HUES64 (cell line): Measurements from ENCODE around the gene CYB5B.
"Not testable (repeated sequence)": the region's sequence is repeated elsewhere in the genome, so short reads cannot be mapped to it uniquely, and the experiment has no call there.

ENCODE experiments used
- H3K27ac ChIP-seq: 2 replicates; pipeline ENCODE4 v1.7.0; 2013; ENCODE audit warnings: low read depth, low read length, inconsistent platforms
- H3K27me3 ChIP-seq: 2 replicates; pipeline ENCODE4 v1.6.1; 2013; ENCODE audit warnings: mild to moderate bottlenecking, low read length; ENCODE audit not compliant: insufficient read depth
- H3K36me3 ChIP-seq: 2 replicates; pipeline ENCODE4 v1.6.1; 2013; ENCODE audit warnings: mild to moderate bottlenecking, low read length; ENCODE audit not compliant: insufficient read depth
- H3K4me1 ChIP-seq: 2 replicates; pipeline ENCODE4 v1.6.1; 2013; ENCODE audit warnings: mild to moderate bottlenecking, low read length, moderate library complexity; ENCODE audit not compliant: insufficient read depth
- H3K4me3 ChIP-seq: 2 replicates; pipeline ENCODE4 v1.5.1; 2013; ENCODE audit warnings: mild to moderate bottlenecking, low read length, moderate library complexity
- H3K9ac ChIP-seq: 2 replicates; pipeline ENCODE4 v1.6.1; 2013; ENCODE audit warnings: mild to moderate bottlenecking, low read depth, low read length
- H3K9me3 ChIP-seq: 2 replicates; pipeline ENCODE4 v1.6.1; 2013; ENCODE audit warnings: low read depth, low read length; ENCODE audit not compliant: insufficient read depth
- WGBS: fragments of 150-250, 120-280 bp; methylation state at CpG from one replicate; pipeline ENCODE4 v1.1.7; 2013; ENCODE audit warnings: missing lambda C conversion rate; 5-methylcytosine and 5-hydroxymethylcytosine counted together

Gene CYB5B

DNA sequence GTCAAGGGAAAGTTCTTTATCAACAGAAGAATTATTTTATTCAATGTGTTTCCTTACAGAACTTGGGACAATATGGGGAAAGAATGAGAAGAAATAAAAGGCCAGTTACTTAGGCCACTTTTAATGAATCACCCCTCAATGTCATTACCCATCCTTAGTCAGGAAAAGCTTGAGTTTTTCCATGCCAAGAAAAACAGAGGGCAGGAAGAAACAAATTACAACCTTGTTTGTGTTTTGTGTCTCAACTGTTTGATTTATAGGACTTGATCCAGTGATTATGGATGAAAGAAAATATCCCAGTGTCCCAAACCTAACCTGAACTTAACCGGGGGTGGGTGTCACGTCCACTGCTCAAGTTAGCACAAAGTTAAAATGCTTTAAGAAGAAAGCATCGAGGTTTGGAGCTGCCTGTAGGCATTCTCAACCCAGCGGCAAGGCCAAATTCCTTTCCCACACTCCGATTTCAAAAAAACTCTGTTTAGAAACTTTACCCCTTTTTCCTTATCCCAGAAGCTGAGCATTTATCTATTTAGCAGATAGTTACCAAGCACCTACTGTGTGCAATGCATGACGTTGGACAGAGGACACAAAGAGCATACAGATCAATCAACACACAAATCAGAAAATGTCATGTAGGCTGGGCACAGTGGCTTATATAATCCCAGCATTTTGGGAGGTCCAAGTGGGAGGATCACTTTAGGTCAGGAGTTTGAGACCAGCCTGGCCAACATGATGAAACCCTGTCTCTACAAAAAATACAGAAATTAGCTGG is 14.0 kb upstream of the CYB5B start:
- no peaks in the 10 kb centered on the region for H3K9me3 ChIP-seq
- no peaks in the 10 kb centered on the region for H3K4me1 ChIP-seq
- WGBS: 87% methylated on average over 6 of the region's 6 CpGs
- no peaks in the 10 kb centered on the region for H3K36me3 ChIP-seq
- H3K27ac ChIP-seq: no peak overlapping the region
- no peaks in the 10 kb centered on the region for H3K27me3 ChIP-seq
- no peak overlapping the region for H3K4me3 ChIP-seq
- no peak overlapping the region for H3K9ac ChIP-seq

DNA sequence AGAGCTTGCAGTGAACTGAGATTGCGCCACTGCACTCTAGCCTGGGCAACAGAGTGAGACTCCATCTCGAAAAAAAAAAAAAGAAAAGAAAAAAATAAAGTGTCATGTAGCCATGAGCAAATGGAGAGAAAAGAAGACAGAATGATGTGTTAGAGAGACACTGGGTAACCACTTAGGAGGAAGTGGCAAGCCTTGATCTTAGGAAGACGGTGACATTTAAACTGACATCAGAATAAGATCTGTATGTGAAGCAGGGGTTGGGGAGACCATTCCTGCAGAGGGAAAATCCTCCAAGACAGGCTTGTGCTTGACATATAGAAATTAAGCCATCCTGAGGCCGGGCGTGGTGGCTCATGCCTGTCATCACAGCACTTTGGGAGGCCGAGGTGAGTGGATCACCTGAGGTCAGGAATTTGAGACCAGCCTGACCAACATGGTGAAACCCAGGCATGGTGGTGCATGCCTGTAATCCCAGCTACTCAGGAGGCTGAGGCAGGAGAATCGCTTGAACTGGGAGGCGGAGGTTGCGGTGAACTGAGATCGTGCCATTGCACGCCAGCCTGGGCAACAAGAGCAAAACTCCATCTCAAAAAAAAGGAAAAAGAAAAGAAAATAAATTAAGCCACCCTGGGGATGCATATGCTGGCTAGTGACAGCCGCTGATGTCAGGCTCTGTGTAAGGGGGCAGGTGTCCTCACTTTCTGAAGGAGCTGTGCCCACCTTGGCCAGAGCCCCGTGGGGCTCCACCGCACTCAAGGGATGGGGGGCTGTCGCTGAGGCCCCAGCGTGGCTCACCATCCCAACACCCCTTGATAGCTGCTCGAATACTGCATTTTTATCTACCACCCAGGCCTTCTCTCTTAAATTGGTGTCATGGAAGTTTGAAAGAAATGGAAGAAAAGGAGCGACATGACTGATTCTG is 13.1 kb upstream of the CYB5B start:
- Histone ChIP-seq H3K36me3 (no peaks in the 10 kb centered on the region), H3K4me1 (no peaks in the 10 kb centered on the region), H3K9ac (no peak overlapping the region), H3K27me3 (no peaks in the 10 kb centered on the region), H3K4me3 (no peak overlapping the region), H3K9me3 (no peaks in the 10 kb centered on the region), H3K27ac (no peak overlapping the region)
- WGBS: 83% methylated on average over 17 of the region's 18 CpGs

DNA sequence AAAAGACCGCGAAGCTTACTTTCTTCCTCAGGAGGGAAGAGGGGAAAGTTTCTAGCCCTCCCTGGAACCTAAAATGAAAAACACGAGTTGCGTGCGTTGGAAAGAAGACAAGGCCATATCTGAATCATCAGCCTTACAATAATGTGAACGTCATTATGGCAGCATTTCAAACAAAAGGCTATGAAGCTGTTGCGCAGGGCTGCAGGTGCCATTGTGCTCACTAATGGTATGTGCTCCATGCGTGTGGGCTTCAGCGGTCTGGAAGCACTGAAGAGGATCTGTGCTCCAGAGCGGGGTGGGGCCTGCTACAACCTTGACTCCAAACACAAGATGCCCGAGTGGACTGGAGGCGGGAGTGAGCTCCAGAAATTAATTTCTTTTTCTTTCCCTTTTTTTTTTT is 12.1 kb upstream of the CYB5B start:
- no peak overlapping the region for H3K9ac ChIP-seq
- H3K4me1 ChIP-seq: peaks cover 2% of the 10 kb centered on the region; the same call in 1 of the 2 replicates
- no peaks in the 10 kb centered on the region for H3K9me3 ChIP-seq
- H3K4me3 ChIP-seq: no peak overlapping the region
- no peak overlapping the region for H3K27ac ChIP-seq
- H3K27me3 ChIP-seq: no peaks in the 10 kb centered on the region
- 86% methylated on average over 12 of the region's 12 CpGs for WGBS
- H3K36me3 ChIP-seq: no peaks in the 10 kb centered on the region

DNA sequence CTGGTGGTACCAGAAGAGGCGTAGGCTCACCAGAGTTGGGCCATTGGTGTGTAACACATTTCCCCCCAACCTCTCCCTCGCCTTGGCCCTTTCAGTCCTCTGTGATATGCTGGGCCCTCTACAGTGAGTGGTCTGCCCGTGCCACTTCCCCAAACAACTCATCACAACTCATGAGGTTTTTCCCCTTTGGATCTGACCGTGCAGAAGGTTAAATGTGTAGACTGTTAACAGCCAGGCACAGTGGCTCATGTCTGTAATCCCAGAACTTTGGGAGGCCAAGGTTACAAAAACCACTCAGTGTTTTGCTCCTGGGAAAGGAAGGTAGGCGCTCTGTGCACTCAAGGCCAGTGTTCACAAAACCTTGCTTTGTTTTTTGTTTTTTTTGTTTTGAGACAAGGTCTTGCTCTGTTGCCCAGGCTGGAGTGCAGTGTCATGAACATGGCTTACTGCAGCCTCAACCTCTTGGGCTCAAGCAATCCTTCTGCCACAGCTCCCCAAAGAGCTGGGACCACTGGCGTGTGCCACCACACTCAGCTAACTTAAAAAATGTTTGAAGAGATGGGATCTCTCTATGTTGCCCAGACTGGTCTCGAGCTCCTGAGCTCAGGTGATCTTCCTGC is 11.3 kb upstream of the CYB5B start:
- no peaks in the 10 kb centered on the region for H3K27me3 ChIP-seq
- H3K4me3 ChIP-seq: no peak overlapping the region
- WGBS: 91% methylated on average over 7 of the region's 7 CpGs
- H3K36me3 ChIP-seq: no peaks in the 10 kb centered on the region
- H3K4me1 ChIP-seq: peaks cover 11% of the 10 kb centered on the region; the same call in 1 of the 2 replicates
- no peaks in the 10 kb centered on the region for H3K9me3 ChIP-seq
- no peak overlapping the region for H3K9ac ChIP-seq
- H3K27ac ChIP-seq: no peak overlapping the region

DNA sequence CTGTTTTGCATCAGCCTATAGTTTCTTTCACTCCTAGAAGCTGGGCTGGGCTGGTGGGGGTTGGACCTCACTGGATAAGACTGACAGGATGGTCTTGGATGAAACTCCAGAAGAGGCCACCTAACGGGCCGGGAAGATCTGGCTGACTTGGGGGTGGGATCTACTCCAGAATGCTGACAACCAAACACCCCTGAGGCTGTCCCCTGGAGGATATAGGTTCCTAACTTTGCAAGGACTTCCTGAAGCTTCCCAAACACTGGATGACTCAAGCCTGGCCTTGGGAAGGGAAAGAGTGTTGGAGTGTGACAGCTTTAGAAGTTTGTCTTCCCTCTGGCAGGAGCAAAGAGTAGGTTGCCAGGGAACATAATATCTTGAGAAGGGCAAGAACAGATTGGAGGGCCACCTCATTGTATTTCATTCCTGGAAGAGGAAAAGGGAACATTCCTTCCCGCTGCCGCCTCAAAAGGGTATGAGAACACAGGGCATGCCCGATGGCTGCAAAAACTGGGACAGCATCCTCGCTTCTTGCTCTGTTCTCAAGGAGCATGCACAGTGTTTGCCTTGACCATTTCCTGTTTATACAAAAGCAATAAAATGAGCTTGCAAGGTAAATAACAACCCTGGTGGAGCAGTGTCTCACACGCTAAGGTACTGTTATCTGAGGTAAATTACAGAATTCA is 6.8 kb upstream of the CYB5B start:
- WGBS: 63% methylated on average over 7 of the region's 7 CpGs
- Histone ChIP-seq H3K4me3 (no peak overlapping the region), H3K9ac (no peak overlapping the region), H3K4me1 (peaks cover 11% of the 10 kb centered on the region; the same call in 1 of the 2 replicates), H3K9me3 (no peaks in the 10 kb centered on the region), H3K27ac (no peak overlapping the region), H3K27me3 (no peaks in the 10 kb centered on the region), H3K36me3 (no peaks in the 10 kb centered on the region)

DNA sequence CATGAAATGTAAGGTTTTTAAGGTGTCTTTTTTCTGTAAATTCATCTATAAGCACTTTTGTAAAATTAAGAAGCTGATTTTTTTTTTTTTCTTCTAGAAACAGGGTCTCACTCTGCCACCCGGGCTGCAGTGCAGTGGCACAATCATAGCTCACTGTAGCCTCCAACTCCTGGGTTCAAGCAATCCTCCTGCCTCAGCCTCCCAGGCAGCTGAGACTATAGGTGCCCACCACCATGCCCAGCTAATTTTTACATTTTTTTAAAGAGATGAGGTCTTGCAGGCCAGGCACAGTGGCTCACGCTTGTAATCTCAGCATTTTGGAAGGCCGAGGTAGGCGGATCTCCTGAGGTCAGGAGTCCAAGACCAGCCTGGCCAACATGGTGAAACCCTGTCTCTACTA is 4.5 kb upstream of the CYB5B start:
- H3K4me3 ChIP-seq: no peak overlapping the region
- H3K27me3 ChIP-seq: no peaks in the 10 kb centered on the region
- H3K9me3 ChIP-seq: no peaks in the 10 kb centered on the region
- no peak overlapping the region for H3K9ac ChIP-seq
- no peak overlapping the region for H3K27ac ChIP-seq
- peaks cover 11% of the 10 kb centered on the region; the same call in 1 of the 2 replicates for H3K4me1 ChIP-seq
- H3K36me3 ChIP-seq: no peaks in the 10 kb centered on the region
- WGBS: 96% methylated on average over 4 of the region's 4 CpGs

DNA sequence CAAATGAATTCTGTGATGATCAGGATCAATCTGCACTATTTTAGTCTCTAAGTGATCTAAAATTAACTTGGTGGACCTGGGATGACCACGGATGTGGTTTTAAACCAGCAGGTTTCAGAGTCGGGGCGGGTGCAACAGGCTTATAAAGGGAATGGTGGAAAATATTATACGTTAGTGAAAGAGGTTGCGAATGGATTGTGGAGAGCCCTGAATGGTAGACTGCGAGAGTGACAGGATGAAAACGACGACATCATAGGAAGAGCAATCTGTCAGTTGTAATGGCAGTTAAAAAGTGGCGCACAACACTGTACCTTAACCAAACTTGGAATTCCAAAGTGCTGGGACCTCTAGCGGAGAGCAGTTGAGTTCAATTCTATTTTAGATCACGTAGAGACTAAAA is 1.2 kb upstream of the CYB5B start:
- H3K27ac ChIP-seq: no peak overlapping the region
- WGBS: 93% methylated on average over 11 of the region's 11 CpGs
- H3K9me3 ChIP-seq: no peaks in the 10 kb centered on the region
- no peaks in the 10 kb centered on the region for H3K27me3 ChIP-seq
- peaks cover 7% of the 10 kb centered on the region for H3K4me1 ChIP-seq
- peaks cover 14% of the 10 kb centered on the region; the same call in 1 of the 2 replicates for H3K36me3 ChIP-seq
- no peak overlapping the region for H3K4me3 ChIP-seq
- no peak overlapping the region for H3K9ac ChIP-seq

DNA sequence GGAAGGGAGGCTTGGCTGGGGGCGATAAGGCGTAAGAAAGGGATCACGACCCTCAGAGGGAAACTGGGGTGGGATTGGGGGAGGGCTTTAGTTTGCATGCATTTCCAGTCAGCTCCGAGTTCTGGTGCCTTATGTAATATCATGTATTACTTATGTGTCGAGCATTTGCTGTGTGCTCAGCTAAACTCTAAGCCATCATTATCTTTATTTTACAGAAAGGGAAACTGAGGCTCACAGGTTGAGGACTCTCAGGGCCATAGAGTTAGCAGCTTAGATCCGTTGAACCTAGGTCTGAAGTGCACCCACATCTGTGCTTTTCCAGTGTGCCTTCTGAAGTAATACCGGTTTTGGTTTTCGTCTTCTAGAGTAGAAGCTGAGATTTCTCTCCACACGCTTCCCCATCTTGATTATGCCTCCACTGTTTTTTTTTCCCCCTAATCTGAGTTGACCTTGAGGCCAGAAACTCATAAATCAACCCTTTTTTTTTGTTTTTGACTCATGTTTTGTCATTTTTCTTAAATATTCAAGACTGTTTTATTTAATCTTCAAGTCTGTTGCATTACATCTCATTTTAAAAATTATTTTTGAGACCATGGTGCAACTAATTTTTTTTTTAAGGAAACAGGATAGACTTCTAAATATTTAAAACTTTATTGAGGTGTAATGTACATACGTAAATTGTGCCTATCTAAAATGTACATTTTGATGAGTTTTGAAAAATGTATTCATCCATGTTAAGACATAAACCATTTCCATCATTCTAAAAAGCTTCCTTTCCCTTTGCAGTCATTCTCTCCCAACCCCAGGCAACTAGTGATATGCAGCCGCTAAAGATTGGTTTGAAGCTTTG is 741 bp downstream of the CYB5B start:
- Histone ChIP-seq H3K36me3 (peaks cover 34% of the 10 kb centered on the region), H3K9ac (peak overlapping the region; percentile 80), H3K27ac (peak overlapping the region; percentile 7), H3K4me3 (peak overlapping the region; percentile 79), H3K27me3 (no peaks in the 10 kb centered on the region), H3K4me1 (peaks cover 7% of the 10 kb centered on the region), H3K9me3 (peaks cover 4% of the 10 kb centered on the region; the same call in 1 of the 2 replicates)
- WGBS: 13% methylated on average over 10 of the region's 11 CpGs

DNA sequence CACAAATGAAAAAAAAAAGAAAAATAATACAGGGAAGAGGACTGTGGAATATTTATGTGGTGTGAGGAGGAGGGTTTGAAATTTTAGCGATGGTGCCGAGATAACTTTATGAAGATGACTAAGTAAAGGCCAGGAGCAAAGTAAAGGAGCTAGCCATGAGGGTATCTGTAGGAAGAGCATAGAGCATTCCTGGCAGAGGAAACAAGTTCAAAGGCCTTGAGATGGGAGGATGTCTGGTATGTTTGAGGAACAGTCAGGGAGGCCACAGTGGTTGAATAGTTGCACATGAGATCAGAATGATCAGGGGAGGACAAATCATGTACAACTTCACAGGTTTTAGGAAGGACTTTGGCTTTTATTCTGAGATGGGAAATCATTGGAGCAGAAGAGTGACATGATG is 4.2 kb downstream of the CYB5B start:
- Histone ChIP-seq H3K36me3 (peaks cover 67% of the 10 kb centered on the region), H3K27me3 (no peaks in the 10 kb centered on the region), H3K4me1 (peaks cover 7% of the 10 kb centered on the region), H3K4me3 (no peak overlapping the region), H3K27ac (no peak overlapping the region), H3K9me3 (peaks cover 4% of the 10 kb centered on the region; the same call in 1 of the 2 replicates), H3K9ac (no peak overlapping the region)
- 97% methylated on average over 2 of the region's 2 CpGs for WGBS

DNA sequence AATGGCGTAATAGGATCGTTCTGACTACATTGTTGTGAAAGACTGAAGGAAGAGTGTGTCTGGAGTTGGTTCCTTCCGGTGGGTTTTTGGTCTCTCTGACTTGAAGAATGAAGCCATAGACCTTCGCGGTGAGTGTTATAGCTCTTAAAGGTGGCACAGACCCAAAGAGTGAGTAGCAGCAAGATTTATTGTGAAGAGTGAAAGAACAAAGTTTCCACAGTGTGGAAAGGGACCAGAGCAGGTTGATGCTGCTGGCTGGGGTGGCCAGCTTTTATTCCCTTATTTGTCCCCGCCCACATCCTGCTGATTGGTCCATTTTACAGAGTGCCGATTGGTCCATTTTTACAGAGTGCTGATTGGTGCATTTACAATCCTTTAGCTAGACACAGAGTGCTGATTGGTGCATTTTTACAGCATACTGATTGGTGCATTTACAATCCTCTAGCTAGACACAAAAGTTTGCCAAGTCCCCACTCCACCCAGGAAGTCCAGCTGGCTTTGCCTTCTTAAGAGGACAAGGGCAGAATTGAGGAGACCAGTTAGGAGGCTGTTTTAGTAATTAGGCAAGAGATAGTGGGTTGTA is 4.7 kb downstream of the CYB5B start:
- H3K27me3 ChIP-seq, H3K9me3 ChIP-seq, H3K4me1 ChIP-seq, H3K9ac ChIP-seq, H3K4me3 ChIP-seq, H3K27ac ChIP-seq: not testable (repeated sequence)
- peaks cover 71% of the 10 kb centered on the region for H3K36me3 ChIP-seq
- WGBS: 97% methylated on average over 7 of the region's 7 CpGs
